GM12891 (cell line): ENCODE measurements around the gene BTC.

Experiments
- PAX5 ChIP-seq: IDR thresholded peaks from 2 replicates; pipeline ENCODE4 v1.6.1; 2011; ENCODE audit warnings: low read length, moderate library complexity, mild to moderate bottlenecking; ENCODE audit not compliant: insufficient read depth, severe bottlenecking
- POLR2A ChIP-seq: IDR thresholded peaks from 2 replicates; pipeline ENCODE4 v1.6.1; 2011; ENCODE audit warnings: low read depth, low read length, control low read depth
- POLR2AphosphoS5 ChIP-seq: IDR thresholded peaks from 2 replicates; pipeline ENCODE4 v1.6.1; 2011; ENCODE audit warnings: low read depth, low read length, control low read depth
- POU2F2 ChIP-seq: IDR thresholded peaks from 2 replicates; pipeline ENCODE4 v1.6.1; 2011; ENCODE audit warnings: low read depth, mild to moderate bottlenecking, control low read depth, low read length, moderate library complexity
- TAF1 ChIP-seq: IDR thresholded peaks from 2 replicates; pipeline ENCODE4 v1.6.1; 2011; ENCODE audit warnings: low read depth, low read length, control low read depth

- no peak for TF ChIP-seq POU2F2
- TF ChIP-seq POLR2AphosphoS5: no peak
- TF ChIP-seq POLR2A: no peak
- no peak for TF ChIP-seq TAF1
- TF ChIP-seq PAX5: no peak
Measured at GRCh38 chr4:74796631-74797030, 2.3 kb upstream of the BTC start.
